Loucy (cell line): ENCODE results near the gene CACNB2.

Experiments used
- H2AFZ ChIP-seq: fragments of 200-600 bp; sonication (generic); 2 replicates; pipeline ENCODE4 v1.6.0; 2016; ENCODE audit warnings: antibody characterized with exemption, mild to moderate bottlenecking, low read length, moderate library complexity
- H3F3A ChIP-seq: fragments of 200-600 bp; 2 replicates; pipeline ENCODE4 v1.6.0; 2016; ENCODE audit warnings: antibody characterized with exemption, low read depth, mild to moderate bottlenecking
- H3K27me3 ChIP-seq: fragments of 200-600 bp; sonication (generic); 2 replicates; pipeline ENCODE4 v1.6.1; 2014; ENCODE audit warnings: low read length, mild to moderate bottlenecking; ENCODE audit not compliant: insufficient read depth, poor library complexity, severe bottlenecking
- H3K36me3 ChIP-seq: fragments of 200-600 bp; sonication (generic); 2 replicates; pipeline ENCODE4 v1.6.1; 2016; ENCODE audit warnings: low read length; ENCODE audit not compliant: insufficient read depth
- H3K4me1 ChIP-seq: fragments of 200-600 bp; sonication (generic); 2 replicates; pipeline ENCODE4 v1.5.1; 2014; ENCODE audit warnings: low read length, mild to moderate bottlenecking; ENCODE audit not compliant: insufficient read depth, poor library complexity, severe bottlenecking
- H3K4me2 ChIP-seq: fragments of 200-600 bp; sonication (generic); 2 replicates; pipeline ENCODE4 v1.6.0; 2014; ENCODE audit warnings: antibody characterized with exemption, low read length, low read depth, mild to moderate bottlenecking; ENCODE audit not compliant: poor library complexity, severe bottlenecking
- H3K4me3 ChIP-seq: fragments of 200-600 bp; sonication (generic); 2 replicates; pipeline ENCODE4 v1.5.1; 2014; ENCODE audit warnings: low read length, mild to moderate bottlenecking, mixed read lengths; ENCODE audit not compliant: poor library complexity, severe bottlenecking
- H3K79me2 ChIP-seq: fragments of 200-600 bp; sonication (generic); 2 replicates; pipeline ENCODE4 v1.6.1; 2014; ENCODE audit warnings: low read length; ENCODE audit not compliant: insufficient read depth
- H3K9ac ChIP-seq: fragments of 200-600 bp; sonication (generic); 2 replicates; pipeline ENCODE4 v1.6.0; 2014; ENCODE audit warnings: mild to moderate bottlenecking, low read depth, low read length, moderate library complexity; ENCODE audit not compliant: poor library complexity, severe bottlenecking
- H3K9me2 ChIP-seq: fragments of 200-600 bp; sonication (generic); replicated peaks from 2 replicates; pipeline ENCODE4 v1.6.1; 2016; ENCODE audit warnings: low read depth, low read length, mixed read lengths
- H3K9me3 ChIP-seq: fragments of 200-600 bp; sonication (generic); 2 replicates; pipeline ENCODE4 v1.6.1; 2014; ENCODE audit warnings: mild to moderate bottlenecking, antibody characterized with exemption, low read length, low read depth; ENCODE audit not compliant: insufficient read depth
- H4K20me1 ChIP-seq: fragments of 200-600 bp; sonication (generic); 2 replicates; pipeline ENCODE4 v1.6.0; 2014; ENCODE audit warnings: antibody characterized with exemption, low read length, mild to moderate bottlenecking; ENCODE audit not compliant: insufficient read depth, poor library complexity, severe bottlenecking
- EZH2phosphoT487 ChIP-seq: fragments of 200-600 bp; IDR thresholded peaks from 2 replicates; pipeline ENCODE4 v1.6.1; 2018; ENCODE audit warnings: antibody characterized with exemption, mild to moderate bottlenecking, moderate library complexity, borderline replicate concordance
- TF ChIP-seq, protein P1 (sequence below): fragments of 200-600 bp; sonication (generic); conservative IDR thresholded peaks from 2 replicates; pipeline ENCODE4 v1.5.1; 2014; ENCODE audit warnings: mild to moderate bottlenecking, antibody characterized with exemption, low read length

The CACNB2 gene

DNA sequence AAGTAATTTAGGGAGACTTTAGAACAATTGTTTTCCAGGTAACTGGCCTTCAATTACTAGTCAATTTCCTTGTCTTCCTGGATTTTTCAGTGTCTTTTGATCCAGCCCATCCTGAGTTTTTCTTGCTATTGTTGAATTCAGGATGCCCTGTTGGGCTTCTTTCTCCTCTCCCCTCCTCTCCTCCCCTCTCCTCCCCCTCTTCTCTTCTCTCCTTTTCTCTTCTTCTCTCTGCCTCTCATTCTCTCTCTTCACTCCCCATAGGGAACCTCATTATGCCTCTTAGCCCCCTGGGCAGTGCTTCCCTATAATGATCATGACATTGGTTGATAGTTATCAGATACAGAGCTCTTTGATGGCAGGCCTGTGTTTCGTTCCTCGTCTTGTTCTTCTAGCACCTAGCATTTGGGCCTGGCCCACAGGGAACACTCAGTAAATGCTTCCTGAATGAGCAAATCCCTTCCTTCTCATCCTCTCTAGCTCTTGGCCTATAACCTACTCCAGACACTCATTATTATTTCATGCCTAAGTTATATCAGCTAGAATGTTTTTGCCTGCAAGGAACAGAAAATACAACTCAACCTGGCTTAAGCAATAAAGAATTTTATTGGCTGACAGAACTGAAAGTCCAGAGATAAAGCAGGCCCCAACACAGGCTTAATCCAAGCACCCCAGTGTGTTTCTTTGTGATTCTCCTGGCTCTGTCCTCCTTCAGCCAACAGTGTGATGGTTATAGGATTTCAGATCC is 56.8 kb downstream of the CACNB2 start:
- H3K79me2 ChIP-seq, result no peaks in the 10 kb centered on the region
- H3K4me2 ChIP-seq, result no peak overlapping the region
- no peaks in the 10 kb centered on the region for H3K4me1 ChIP-seq
- H2AFZ ChIP-seq, result no peak overlapping the region; the same call in 1 of the 2 replicates
- H3F3A ChIP-seq, result no peaks in the 10 kb centered on the region
- no peaks in the 10 kb centered on the region for H3K27me3 ChIP-seq
- no peaks in the 10 kb centered on the region for H3K9me3 ChIP-seq
- TF ChIP-seq, protein P1, sequence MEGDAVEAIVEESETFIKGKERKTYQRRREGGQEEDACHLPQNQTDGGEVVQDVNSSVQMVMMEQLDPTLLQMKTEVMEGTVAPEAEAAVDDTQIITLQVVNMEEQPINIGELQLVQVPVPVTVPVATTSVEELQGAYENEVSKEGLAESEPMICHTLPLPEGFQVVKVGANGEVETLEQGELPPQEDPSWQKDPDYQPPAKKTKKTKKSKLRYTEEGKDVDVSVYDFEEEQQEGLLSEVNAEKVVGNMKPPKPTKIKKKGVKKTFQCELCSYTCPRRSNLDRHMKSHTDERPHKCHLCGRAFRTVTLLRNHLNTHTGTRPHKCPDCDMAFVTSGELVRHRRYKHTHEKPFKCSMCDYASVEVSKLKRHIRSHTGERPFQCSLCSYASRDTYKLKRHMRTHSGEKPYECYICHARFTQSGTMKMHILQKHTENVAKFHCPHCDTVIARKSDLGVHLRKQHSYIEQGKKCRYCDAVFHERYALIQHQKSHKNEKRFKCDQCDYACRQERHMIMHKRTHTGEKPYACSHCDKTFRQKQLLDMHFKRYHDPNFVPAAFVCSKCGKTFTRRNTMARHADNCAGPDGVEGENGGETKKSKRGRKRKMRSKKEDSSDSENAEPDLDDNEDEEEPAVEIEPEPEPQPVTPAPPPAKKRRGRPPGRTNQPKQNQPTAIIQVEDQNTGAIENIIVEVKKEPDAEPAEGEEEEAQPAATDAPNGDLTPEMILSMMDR, result no peak
- no peak for TF ChIP-seq EZH2phosphoT487
- H3K36me3 ChIP-seq, result no peaks in the 10 kb centered on the region
- H3K9ac ChIP-seq, result no peak overlapping the region
- H3K9me2 ChIP-seq, result no peaks in the 10 kb centered on the region
- no peaks in the 10 kb centered on the region for H4K20me1 ChIP-seq
- H3K4me3 ChIP-seq, result no peak overlapping the region

DNA sequence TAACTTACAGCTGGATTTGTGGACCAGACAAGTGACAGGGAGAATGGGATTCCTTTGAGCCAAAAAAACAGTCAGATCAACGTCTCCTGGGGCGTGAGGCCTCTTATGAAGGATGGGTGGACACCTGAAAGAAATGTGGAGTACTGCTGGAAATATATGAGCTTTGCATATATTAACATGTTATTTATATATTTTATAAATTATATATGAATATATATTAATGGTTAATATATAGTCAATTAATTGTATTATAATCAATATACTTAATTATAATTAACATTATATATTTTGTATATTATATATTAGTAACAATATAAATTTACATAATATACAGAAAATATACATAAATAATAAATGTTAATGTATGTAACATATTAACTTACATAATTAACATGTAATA is 57.5 kb downstream of the CACNB2 start:
- Histone ChIP-seq H3K4me1 (peaks cover 6% of the 10 kb centered on the region), H3K36me3 (no peaks in the 10 kb centered on the region), H4K20me1 (no peaks in the 10 kb centered on the region), H3K9me3 (no peaks in the 10 kb centered on the region), H3K4me2 (no peak overlapping the region), H3K27me3 (no peaks in the 10 kb centered on the region), H3K79me2 (no peaks in the 10 kb centered on the region), H3K9ac (no peak overlapping the region), H3K9me2 (no peaks in the 10 kb centered on the region), H2AFZ (no peak overlapping the region), H3F3A (no peaks in the 10 kb centered on the region), H3K4me3 (no peak overlapping the region)
- TF ChIP-seq EZH2phosphoT487, result no peak
- TF ChIP-seq, protein P1, result no peak

DNA sequence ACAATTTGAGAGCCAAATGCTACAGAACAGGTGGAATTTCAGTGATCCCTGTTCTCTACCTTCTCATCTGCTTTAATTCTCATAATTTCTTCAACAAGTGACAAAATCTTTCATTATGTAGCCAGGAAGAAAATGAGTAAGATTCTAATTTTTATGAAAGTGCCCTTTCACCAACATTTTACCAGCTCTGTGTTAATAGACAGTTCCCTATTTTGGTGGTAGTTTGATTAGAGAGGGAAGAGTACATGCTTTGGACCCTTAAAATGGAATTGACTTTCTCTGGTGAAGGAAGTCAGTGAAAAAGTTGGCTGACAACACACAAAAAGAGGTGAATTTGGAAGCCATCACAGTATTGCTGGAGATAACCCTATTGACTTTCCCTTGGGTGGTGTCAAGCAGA is 61.7 kb downstream of the CACNB2 start:
- no peak overlapping the region for H3K9ac ChIP-seq
- peak overlapping the region; percentile 88; the same call in 1 of the 2 replicates for H2AFZ ChIP-seq
- H3K4me3 ChIP-seq, result no peak overlapping the region
- TF ChIP-seq, protein P1, result no peak
- no peak for TF ChIP-seq EZH2phosphoT487
- peaks cover 31% of the 10 kb centered on the region for H3K4me1 ChIP-seq
- H3K9me2 ChIP-seq, result no peaks in the 10 kb centered on the region
- H3F3A ChIP-seq, result no peaks in the 10 kb centered on the region
- no peak overlapping the region for H3K4me2 ChIP-seq
- no peaks in the 10 kb centered on the region for H3K36me3 ChIP-seq
- H4K20me1 ChIP-seq, result no peaks in the 10 kb centered on the region
- no peaks in the 10 kb centered on the region for H3K79me2 ChIP-seq
- H3K27me3 ChIP-seq, result no peaks in the 10 kb centered on the region
- no peaks in the 10 kb centered on the region for H3K9me3 ChIP-seq
